Vagina (tissue), 2 donors: ENCODE measurements around the gene CNDP1. TPM values are rescaled to one million over a fixed set of nuclear protein-coding genes. Genes with fewer than 3 reads are reported as not detected.

Experiments
- DNase-seq, 2 donors: peaks; one replicate each; pipeline ENCODE4 v3.0.0-alpha.2; 2017; ENCODE audit errors: extremely low spot score in 2 of 2
- H3K27ac ChIP-seq: fragments of 200-600 bp; sonication (generic); one replicate; pipeline ENCODE4 v1.5.1; 2019
- H3K27me3 ChIP-seq: fragments of 200-600 bp; sonication (generic); one replicate; pipeline ENCODE4 v1.5.1; 2019
- H3K36me3 ChIP-seq, 2 donors: fragments of 200-600 bp; sonication (generic); one replicate each; pipeline ENCODE4 v1.5.1; 2017 to 2019
- H3K4me1 ChIP-seq: fragments of 200-600 bp; sonication (generic); one replicate; pipeline ENCODE4 v1.5.1; 2019
- H3K4me3 ChIP-seq, 2 donors: fragments of 200-600 bp; sonication (generic); 1 replicate in 1 of 2; 2 replicates in 1 of 2; pipeline ENCODE4 v1.5.1; 2016 to 2019
- H3K9me3 ChIP-seq: fragments of 200-600 bp; sonication (generic); one replicate; pipeline ENCODE4 v1.5.1; 2019
- CTCF ChIP-seq, 3 experiments: fragments of 450-650 bp in 2 of 3; fragments of 200-600 bp in 1 of 3; sonication (generic) in 1 of 3; IDR thresholded peaks; one replicate each; pipeline ENCODE4 v1.5.1; 2017 to 2019; ENCODE audit warnings: antibody characterized with exemption in 3 of 3, mild to moderate bottlenecking in 2 of 3, moderate library complexity in 2 of 3
- POLR2A ChIP-seq, 2 donors: fragments of 450-650 bp; IDR thresholded peaks; one replicate each; pipeline ENCODE4 v1.6.1; 2017; ENCODE audit warnings: antibody characterized with exemption in 2 of 2, mild to moderate bottlenecking in 2 of 2, moderate library complexity in 2 of 2
- POLR2AphosphoS5 ChIP-seq, 2 donors: sonication (generic); formaldehyde crosslinking; IDR thresholded peaks; one replicate each; pipeline ENCODE4 v1.9.0; 2017; ENCODE audit warnings: antibody characterized with exemption in 2 of 2, mild to moderate bottlenecking in 2 of 2, low read depth in 1 of 2; ENCODE audit not compliant: insufficient read depth in 1 of 2
- intact Hi-C: fragments of 100-400 bp; cut with DNase I; formaldehyde crosslinking; loops from one replicate; pipeline ENCODE4 v1.15.1; 2023
- total RNA-seq: library from RNA; depleted of rRNA; stranded (reverse); fragments of >200 nt; gene quantifications from one replicate; pipeline ENCODE4 v1.2.3, GENCODE V29; 2016

CNDP1 gene
- total RNA-seq, 1 donor from 2014 or later = 9.8 TPM

GRCh38 chr18:74574916-74575315, 40.6 kb downstream of the CNDP1 start:
- DNase-seq = no peak
- H3K4me3 ChIP-seq = no peak overlapping the region
- intact Hi-C loops = no loop called here
- TF ChIP-seq POLR2AphosphoS5 (IDR thresholded peaks at IDR 0.05; ENCODE audit: insufficient read depth in 1 of 2, low read depth in 1 of 2) = no peak
- TF ChIP-seq POLR2A (IDR thresholded peaks at IDR 0.05) = no peak
- no peak for TF ChIP-seq CTCF (IDR thresholded peaks at IDR 0.05)
- no peaks in the 10 kb centered on the region for H3K4me1 ChIP-seq
- H3K27ac ChIP-seq = no peak overlapping the region
- no peaks in the 10 kb centered on the region for H3K9me3 ChIP-seq
- no peaks in the 10 kb centered on the region for H3K27me3 ChIP-seq
- H3K36me3 ChIP-seq = no peaks in the 10 kb centered on the region

GRCh38 chr18:74577019-74577418, 42.7 kb downstream of the CNDP1 start:
- Histone ChIP-seq H3K4me3 (no peak overlapping the region), H3K4me1 (no peaks in the 10 kb centered on the region), H3K36me3 (no peaks in the 10 kb centered on the region), H3K27ac (no peak overlapping the region), H3K9me3 (no peaks in the 10 kb centered on the region), H3K27me3 (no peaks in the 10 kb centered on the region)
- no peak for TF ChIP-seq CTCF (IDR thresholded peaks at IDR 0.05)
- intact Hi-C loops = no loop called here
- DNase-seq = no peak

GRCh38 chr18:74579496-74580065, 45.3 kb downstream of the CNDP1 start:
- H3K27ac ChIP-seq = no peak overlapping the region
- intact Hi-C loops = no loop called here
- H3K4me3 ChIP-seq = no peak overlapping the region
- no peaks in the 10 kb centered on the region for H3K9me3 ChIP-seq
- no peaks in the 10 kb centered on the region for H3K4me1 ChIP-seq
- H3K27me3 ChIP-seq = no peaks in the 10 kb centered on the region
- no peak for DNase-seq
- TF ChIP-seq CTCF (IDR thresholded peaks at IDR 0.05) = no peak
- no peak for TF ChIP-seq POLR2AphosphoS5 (IDR thresholded peaks at IDR 0.05; ENCODE audit: insufficient read depth in 1 of 2, low read depth in 1 of 2)
- H3K36me3 ChIP-seq = no peaks in the 10 kb centered on the region

- Histone ChIP-seq H3K4me3 (no peak overlapping the region), H3K36me3 (no peaks in the 10 kb centered on the region), H3K9me3 (no peaks in the 10 kb centered on the region), H3K4me1 (no peaks in the 10 kb centered on the region), H3K27me3 (no peaks in the 10 kb centered on the region), H3K27ac (no peak overlapping the region)
- TF ChIP-seq CTCF (IDR thresholded peaks at IDR 0.05) (no peak), POLR2AphosphoS5 (IDR thresholded peaks at IDR 0.05; ENCODE audit: insufficient read depth in 1 of 2, low read depth in 1 of 2) (no peak), POLR2A (IDR thresholded peaks at IDR 0.05) (no peak)
- no peak for DNase-seq
- intact Hi-C loops = no loop called here
Measured at GRCh38 chr18:74582642-74583041, 48.3 kb downstream of the CNDP1 start.

- no peak overlapping the region for H3K27ac ChIP-seq
- DNase-seq = no peak
- H3K4me3 ChIP-seq = no peak overlapping the region
- H3K27me3 ChIP-seq = no peaks in the 10 kb centered on the region
- H3K4me1 ChIP-seq = no peaks in the 10 kb centered on the region
- no peak for TF ChIP-seq POLR2AphosphoS5 (IDR thresholded peaks at IDR 0.05; ENCODE audit: insufficient read depth in 1 of 2, low read depth in 1 of 2)
- TF ChIP-seq POLR2A (IDR thresholded peaks at IDR 0.05) = no peak
- no peak for TF ChIP-seq CTCF (IDR thresholded peaks at IDR 0.05)
- H3K9me3 ChIP-seq = no peaks in the 10 kb centered on the region
- intact Hi-C loops = no loop called here
- H3K36me3 ChIP-seq = no peaks in the 10 kb centered on the region
Measured at GRCh38 chr18:74587441-74587840, 53.1 kb downstream of the CNDP1 start.
